Mammary epithelial cell (primary cell): ENCODE measurements around the gene LRRN2.

Experiments used
- EZH2 ChIP-seq: IDR thresholded peaks from 2 replicates; pipeline ENCODE4 v1.6.1; 2012; ENCODE audit warnings: low read length, inconsistent platforms, borderline replicate concordance
- TF ChIP-seq, protein P1 (sequence below), 2 donors: IDR thresholded peaks in 1 of 2; conservative IDR thresholded peaks in 1 of 2; 2 replicates each; pipeline ENCODE4 v1.5.1; 2011 to 2012; ENCODE audit warnings: inconsistent platforms in 2 of 2, low read length in 2 of 2, mild to moderate bottlenecking in 2 of 2, control low read depth in 1 of 2, low read depth in 1 of 2; ENCODE audit not compliant: insufficient read depth in 1 of 2; ENCODE audit errors: extremely low read depth in 1 of 2

DNA sequence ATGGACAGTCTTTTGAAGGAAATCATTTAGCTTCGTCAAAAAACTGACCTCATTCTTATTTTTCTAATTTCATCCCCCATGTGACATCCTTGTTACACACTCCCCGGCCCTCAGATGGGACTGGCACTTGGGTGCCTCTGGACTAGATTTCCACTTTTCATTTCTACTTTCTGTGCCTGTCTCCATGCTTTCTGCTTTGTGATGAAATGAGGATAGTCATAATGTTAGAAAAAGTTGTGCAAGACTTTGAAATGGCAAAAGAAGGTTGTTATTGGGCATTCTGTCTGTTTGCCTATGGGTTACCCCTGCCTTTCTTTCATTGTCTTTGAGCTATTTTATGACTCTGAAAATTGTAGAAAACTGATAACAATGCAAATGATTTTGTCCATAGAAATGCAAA, 114.4 kb downstream of the LRRN2 start:
- TF ChIP-seq, protein P1, sequence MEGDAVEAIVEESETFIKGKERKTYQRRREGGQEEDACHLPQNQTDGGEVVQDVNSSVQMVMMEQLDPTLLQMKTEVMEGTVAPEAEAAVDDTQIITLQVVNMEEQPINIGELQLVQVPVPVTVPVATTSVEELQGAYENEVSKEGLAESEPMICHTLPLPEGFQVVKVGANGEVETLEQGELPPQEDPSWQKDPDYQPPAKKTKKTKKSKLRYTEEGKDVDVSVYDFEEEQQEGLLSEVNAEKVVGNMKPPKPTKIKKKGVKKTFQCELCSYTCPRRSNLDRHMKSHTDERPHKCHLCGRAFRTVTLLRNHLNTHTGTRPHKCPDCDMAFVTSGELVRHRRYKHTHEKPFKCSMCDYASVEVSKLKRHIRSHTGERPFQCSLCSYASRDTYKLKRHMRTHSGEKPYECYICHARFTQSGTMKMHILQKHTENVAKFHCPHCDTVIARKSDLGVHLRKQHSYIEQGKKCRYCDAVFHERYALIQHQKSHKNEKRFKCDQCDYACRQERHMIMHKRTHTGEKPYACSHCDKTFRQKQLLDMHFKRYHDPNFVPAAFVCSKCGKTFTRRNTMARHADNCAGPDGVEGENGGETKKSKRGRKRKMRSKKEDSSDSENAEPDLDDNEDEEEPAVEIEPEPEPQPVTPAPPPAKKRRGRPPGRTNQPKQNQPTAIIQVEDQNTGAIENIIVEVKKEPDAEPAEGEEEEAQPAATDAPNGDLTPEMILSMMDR (conservative IDR thresholded peaks at IDR 0.05 in 1 of 2, IDR thresholded peaks at IDR 0.05 in 1 of 2; ENCODE audit: extremely low read depth in 1 of 2, insufficient read depth in 1 of 2, low read depth in 1 of 2, low read length in 2 of 2) = no peak
- TF ChIP-seq EZH2 = no peak
